Glomerular endothelial cell (primary cell): ENCODE data around the gene APOL3. TPM values are rescaled to one million over a fixed set of nuclear protein-coding genes. Genes with fewer than 3 reads are reported as not detected.
A peak's percentile ranks its signal among the peaks of the same experiment; 100 is the strongest.
"Not testable (repeated sequence)": the region's sequence is repeated elsewhere in the genome, so short reads cannot be mapped to it uniquely, and the experiment has no call there.

Source experiments
- DNase-seq: peaks from one replicate; pipeline ENCODE4 v3.0.0-alpha.2; 2011; ENCODE audit warnings: low read depth, low spot score; ENCODE audit errors: extremely low read depth
- total RNA-seq: library from RNA; depleted of rRNA; stranded (reverse); fragments of >200 nt; gene quantifications from 2 replicates; pipeline ENCODE4 v1.2.3, GENCODE V29; 2015

APOL3 gene
- total RNA-seq, 1 donor from 2014 or later: 80.5 TPM

DNA sequence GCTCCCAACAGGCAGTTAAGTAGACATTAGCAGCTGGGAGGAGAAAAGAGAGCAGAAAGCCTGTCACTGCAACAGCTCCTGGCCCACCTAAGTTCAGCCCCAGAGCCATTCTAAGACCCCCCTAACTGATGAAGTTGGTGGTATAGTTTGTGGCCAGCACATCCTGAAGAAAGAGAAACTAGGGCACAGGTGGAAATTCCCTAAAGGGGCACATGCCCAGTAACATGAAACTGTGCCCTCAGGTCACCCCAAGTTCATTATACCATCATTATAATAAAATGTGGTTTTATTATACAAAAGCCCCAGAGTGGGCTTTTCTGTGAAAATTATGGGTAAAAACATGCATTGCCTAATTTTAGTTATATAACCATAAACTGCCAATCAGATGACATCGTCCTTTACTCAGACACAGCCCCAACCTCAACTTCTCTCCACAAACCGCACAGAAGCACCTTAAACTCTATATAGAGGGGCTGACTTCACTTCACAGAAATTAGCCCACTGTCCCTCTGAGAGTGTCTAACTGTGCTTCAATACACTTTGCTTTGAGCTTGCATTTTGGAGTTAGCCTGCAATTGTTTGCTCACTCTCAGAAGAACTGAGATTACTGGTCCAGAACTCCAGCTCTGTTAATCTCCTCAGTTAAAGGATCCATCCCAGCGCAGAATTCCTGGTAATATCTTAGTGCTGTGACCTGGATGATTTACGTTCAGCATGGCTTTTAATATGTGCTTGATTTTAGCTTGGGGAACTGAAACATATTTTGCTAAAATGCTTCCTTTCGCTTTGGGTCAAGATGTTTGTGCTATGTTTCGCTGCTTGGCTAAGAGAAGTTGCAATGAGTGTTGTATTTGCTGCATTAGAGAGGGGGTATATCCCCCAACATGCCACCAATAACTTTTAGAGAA lies 1.8 kb upstream of the APOL3 start:
- no peak for DNase-seq

DNA sequence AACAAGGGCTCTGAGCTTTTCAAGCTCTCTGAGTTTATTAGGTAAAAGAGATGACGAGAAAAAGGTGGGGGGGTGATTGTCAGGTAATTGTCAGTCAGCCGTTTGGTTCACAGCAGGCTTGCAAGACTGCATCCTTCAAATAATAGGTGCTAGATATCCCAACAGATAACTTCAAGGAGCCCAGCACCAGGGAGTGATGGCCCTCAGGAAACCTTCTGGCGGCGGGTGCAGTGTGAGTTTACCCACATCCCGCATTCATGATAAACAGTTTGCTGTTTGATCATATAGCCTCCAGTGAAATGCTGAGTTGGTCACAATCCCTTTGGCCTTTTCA lies 1.2 kb upstream of the APOL3 start:
- not testable (repeated sequence) for DNase-seq

DNA sequence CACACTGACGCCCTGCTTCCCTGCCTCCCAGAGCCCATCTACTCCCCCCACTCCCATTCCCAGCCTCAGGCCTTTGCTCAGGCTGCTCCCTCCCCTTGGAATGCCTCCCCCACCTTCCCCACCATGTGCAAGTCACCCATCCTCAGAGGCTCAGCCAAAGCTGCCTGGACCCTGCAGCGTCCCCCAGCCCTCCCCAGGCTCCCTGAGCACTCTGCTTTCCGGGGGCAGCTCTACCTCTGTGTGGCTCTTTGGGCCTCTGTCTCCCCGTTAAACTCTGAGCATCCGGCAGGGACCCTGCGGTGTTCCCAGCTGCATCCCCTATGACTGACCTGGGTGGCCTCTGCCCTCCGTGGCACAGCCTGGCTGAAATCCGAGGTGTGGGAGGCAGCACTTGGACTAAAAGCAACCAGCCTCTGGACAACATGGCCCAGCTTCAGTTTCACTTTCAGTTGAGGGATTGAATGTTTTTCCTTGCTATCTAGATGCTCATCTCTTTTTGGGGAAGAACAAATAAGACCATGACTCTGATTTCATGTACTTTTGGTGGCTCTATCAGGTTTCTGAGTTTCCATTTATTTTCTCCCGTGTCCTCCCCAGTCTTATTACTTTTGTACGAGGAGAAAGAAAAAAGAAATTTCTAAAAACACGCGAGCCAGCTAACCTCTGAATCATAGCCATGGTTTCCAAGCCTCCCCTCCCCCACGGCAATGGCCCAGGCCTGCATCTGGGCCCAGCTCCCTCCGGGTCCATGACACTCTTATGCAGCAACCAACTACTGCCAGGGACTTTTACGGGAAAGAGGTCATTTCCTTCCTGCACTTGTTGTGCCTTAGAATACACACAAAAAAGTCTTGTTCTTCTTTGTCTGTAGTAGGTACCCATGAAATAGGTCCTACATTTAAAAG lies 3.8 kb downstream of the APOL3 start:
- DNase-seq: peak; percentile 93

DNA sequence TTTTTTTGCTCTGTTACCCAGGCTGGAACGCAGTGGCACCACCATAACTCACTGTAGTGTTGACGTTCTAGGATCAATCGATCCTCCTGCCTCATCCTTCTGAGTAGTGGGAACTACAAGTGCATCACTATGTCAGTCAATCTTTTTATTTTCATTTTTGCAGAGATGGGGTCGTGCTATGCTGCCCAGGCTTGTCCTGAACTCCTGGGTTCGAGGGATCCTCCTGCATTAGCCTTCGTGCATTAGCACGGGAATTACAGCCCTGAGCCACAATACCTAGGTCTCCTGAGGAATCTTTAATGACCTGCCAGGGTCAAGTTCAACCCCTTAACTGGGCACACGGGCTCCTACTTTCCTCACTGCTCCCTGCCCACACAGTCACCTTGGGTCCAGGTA lies 4.4 kb downstream of the APOL3 start:
- DNase-seq: no peak

DNA sequence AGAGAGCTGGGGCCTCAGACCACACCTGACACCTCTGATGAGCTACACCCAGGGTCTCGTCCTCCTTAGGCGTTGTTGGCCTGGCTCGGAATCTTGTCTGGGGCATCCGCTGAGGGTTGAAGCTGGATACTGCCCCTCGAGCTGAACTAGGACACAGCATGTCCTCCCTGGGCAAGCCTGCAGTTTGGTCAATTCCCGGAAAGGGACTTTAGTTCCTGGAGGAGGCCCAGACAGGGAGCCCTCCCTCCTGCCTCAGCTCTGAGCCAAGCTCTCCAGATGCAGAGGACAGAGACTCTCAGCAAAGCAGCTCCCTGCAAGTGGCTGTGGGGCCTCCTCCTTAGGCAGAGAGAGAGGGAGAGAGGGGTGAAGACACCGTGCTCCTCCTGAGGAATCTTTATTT lies 4.9 kb downstream of the APOL3 start:
- DNase-seq: no peak

DNA sequence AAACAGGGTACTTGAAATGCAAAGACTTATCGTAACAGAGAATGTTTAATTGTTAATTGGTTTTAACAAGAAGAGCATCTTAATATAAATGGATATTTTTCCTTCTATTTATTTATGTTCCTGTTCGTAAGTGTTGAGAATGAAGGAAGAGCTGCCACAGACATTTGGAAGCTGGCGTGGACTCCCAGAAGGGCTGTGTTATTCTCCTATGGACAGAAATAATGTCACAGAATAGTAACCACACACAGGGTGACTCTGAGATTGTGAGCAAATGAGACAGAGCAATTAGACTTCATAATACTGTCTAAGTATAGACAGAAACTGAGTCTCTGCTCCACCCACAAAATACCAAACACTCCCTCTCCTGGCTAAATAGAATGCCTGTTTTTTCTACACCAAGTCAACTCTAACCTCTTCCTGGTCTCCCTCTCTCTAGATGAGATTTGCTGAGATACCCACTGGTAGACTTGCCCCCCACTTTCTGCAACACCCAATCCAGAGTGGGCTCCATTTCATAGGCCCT lies 6.1 kb downstream of the APOL3 start:
- no peak for DNase-seq

DNA sequence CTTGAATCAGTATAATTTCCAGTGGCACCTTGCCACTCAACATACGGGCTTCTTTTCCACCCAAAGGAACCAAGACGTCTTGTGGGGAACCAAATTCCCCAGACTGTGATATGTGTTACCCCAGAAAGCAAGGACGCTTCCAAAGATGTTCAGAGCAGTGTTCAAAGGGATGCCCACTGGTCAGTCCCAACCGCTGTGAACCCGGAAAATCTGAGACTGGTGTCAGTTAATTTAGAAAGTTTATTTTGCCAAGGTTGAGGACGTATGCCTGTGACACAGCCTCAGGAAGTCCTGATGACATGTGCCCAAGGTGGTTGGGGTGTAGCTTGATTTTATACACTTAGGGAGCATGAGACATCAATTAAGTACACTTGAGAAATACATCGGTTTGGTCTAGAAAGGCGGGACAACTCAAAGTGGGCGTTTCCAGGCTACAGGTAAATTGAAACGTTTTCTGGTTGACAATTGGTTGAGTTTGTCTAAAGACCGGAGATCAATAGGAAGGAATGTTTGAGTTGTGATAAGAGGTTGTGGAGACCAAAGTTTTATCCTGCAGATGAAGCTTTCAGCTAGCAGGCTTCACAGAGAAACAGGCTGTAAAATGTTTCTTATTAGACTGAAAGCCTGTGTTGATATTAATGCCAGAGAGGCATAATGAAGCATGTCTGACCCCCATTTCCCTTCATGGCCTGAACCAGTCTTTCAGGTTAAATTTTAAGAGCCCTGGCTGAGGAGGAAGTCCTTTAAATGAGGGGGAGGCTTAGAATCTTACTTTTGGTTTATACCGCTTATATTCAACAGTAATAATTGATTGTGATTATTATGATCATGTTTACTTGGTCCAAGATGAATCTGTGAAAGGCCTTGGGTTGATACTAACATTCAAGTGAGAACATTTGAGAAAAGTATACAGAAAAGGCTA lies 6.8 kb downstream of the APOL3 start:
- DNase-seq: no peak

DNA sequence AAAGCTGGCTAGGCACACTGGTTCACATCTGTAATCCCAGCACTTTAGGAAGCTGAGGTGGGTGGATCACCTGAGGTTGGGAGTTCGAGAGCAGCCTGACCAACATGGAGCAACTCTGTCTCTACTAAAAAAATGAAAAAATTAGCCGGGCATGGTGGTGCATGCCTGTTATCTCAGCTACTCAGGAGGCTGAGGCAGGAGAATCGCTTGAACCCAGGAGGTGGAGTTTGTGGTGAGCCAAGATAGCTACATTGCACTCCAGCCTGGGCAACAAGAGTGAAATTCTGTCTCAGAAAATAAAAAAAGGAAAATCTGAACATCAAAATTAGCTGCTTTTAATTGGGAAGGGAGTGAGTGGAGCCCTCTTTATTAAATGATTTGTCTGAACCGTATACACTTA lies 7.7 kb downstream of the APOL3 start:
- DNase-seq: not testable (repeated sequence)

DNA sequence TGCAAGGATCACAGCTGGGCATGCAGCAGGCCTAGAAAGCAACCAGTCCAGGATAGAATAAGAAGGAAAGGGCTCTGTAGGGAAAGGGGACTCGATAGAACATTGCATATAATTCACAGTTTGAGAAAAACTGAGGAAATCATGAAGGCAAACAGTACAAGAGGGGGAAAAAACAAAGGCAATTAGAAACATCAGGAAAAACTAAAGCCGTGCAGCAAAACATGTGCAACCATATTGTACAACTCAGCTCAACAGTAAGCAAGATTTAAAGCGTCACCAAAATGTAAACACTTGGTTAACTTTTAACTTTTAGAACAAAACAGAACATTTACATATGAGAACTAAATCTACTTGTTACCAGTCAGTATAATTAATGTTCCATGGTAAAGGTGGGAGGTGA lies 8.5 kb downstream of the APOL3 start:
- no peak for DNase-seq

DNA sequence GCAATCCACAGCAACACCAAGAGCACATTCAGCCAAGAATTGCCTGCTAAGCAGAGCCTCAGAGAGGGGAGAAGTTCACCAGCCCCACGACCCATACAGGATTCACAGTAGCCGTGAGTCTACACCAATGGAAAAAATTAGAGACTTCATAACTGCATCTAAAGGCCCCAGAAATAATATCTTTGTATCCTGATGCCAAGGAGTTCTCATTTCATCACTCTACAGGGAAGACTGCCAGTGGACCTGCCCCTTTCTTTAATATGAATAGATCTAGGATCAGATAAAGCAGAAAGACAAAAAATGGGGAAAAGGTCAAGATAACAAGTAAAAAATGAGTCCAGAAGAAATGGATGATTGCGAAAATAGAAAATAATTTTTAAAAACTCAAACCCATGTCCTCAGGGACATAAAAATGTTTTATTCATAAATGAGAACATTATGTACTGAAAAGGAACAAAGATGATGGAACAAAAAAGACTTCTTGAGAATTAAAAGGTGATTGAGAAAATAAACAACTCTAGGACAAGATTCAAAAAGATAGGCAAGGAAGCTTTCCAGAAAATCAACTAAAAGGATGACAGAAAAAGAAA lies 9.5 kb downstream of the APOL3 start:
- no peak for DNase-seq

DNA sequence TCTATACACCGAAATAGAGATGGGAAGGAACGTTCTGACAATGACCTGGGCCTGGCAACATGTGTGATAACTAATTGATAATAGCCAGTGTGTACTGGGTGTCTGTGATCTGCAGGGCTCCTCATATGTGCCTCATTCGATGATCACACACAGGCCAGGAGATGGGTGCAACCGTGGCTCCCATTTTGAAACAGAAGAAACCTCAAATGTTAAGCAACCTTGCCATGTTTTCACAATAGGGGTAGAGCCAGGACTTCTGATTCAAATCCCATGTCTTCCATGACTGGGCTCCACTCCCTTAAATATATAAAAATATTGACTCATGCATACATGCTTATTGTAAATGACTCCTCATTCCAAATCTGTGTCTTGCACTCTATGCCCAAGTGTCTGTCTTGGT lies 11.1 kb downstream of the APOL3 start:
- no peak for DNase-seq

DNA sequence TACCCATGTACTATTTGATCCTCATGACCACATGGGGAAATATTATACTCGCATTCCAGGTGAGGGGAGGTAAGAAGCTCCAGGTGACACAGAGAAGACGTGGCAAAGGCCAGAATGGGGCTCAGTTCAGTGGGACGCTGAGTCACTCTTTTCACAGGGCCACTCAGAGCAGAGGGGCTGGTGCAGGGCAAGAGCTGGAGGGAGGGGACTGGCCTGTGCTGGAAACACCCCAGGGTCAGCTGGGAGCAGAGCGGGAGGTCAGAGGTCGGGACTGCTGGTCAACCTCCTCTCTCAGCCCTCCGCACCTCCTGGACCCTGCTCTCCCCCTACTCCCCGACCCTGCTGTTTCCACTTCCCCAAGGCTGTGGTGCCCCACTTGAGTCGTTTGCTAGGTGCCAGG lies 12.1 kb downstream of the APOL3 start:
- no peak for DNase-seq

DNA sequence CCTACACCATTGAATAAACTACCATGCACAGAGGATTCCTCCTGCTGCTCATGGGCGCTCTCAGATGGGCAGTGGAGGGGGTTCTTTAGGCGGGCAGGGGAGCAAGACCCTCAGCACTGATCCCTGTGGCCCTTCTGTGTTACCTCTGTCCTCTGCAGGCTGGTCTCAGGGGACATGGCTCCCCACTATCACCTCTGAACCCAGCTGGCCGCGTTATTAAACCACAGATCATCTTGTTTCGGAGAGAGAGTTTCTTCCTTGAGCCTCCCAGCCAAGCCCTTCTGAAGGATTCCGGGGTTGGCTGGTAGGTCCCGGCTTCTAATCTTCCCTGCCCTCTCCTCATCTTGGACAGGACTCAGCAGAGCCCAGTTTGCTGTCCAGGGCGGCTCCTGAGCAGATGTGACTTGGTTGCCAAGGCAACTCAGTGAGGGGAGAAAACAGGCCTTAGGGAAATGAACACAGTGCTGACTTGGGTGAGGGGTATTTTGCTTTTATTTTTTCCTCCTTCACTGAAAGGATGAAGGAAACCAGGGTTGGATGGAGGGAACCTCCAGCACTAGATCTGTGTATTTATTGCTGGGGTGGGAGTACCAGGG lies 13.3 kb downstream of the APOL3 start:
- no peak for DNase-seq

DNA sequence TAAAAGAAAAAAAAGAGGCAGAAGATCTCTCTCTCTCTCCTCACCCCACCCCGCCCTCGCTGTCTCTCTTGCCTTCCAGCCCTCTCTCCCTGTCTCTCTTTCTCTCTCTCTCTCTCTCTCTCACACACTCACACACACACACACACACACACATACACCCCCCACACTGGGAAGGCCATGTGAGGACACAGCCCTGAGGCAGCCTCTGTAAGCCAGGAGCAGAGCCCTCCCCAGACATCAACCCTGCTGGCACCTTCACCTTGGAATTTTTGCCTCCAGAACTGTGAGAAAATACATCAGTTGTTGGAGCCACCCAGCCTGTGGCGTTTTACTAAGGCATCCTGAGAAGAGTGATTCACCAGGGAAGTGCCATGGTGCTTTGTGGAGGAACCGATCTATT lies 14.7 kb downstream of the APOL3 start:
- DNase-seq: no peak

DNA sequence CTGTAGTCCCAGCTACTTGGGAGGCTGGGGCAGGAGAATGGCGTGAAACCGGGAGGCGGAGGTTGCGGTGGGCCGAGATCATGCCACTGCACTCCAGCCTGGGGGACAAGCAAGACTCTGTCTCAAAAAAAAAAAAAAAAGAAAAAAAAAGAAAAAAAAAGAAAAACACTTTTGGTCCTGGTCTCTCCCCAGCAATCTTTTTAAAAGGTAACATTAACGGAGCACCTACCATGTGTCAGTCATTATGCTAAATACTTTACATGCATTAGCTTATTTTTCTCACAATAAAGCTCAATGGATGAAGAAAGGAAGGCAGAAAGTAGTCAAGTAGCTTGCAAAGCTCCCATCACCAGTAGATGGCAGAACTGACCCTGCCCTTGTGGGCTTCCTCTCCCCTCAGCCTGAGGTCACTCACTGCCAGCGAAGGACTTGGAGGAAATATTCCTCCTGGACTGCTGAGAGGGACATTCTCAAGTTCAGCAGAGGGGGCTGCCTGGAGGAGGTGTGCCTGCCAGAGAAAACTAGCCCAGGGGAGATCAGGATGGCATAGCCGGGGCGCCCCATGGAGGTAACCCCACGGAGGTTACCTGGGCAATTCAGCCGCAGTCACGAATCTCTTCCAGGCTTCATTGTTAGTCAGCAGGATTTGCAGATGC lies 15.5 kb downstream of the APOL3 start:
- no peak for DNase-seq

DNA sequence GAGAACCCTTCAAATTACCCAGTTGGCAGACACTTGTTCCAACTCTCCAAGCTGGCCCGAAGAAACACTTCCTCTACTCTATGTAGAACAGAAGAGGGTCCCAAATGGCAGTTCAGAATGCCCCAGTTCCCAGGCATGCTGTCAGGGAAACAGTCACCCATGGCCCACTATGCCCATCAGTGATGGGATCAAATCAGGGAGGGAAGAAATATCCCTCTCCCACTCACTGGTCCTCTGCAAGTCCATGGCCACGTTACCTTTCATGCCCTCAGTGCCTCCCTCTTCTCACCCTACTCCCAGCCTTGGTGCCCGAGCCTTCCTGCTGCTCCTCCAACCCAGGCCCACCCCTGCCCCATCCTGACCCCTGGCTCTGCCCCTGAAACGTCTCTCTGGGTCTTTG lies 16.6 kb downstream of the APOL3 start:
- no peak for DNase-seq

DNA sequence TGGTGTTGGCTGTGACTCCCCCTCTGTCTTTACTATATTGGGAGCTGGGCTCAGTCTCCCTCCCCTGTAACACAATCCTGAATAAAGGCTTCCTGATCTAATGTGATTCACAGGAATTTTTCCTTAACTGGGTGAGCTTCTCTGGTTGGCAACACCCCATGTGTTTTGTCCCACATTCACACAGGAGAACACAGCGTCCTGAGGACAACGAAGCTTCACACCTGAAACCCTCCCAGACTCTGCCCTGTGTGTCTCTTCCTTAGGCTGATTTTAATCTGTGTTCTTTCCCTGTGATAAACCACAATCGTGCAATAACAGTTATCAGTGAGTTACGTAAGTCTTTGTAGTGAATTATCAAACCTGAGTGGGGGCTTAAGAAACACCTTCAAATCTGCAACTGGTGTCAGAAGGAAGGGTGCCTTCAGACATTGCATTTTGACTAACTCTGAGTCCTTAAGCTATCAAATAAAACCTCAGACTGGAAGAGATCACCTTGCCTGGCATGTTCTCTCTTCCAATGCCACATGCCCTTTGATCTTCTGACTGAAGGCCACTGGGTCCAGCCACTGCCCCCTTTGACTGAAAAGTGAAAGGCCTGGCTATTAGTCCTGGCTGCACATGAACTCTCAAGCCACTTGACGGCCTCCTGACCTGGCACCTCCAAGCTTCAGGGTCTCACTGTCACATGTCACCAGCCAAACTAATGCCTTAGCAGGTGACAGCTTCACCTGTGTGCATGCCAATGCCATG lies 17.3 kb downstream of the APOL3 start:
- DNase-seq: no peak

DNA sequence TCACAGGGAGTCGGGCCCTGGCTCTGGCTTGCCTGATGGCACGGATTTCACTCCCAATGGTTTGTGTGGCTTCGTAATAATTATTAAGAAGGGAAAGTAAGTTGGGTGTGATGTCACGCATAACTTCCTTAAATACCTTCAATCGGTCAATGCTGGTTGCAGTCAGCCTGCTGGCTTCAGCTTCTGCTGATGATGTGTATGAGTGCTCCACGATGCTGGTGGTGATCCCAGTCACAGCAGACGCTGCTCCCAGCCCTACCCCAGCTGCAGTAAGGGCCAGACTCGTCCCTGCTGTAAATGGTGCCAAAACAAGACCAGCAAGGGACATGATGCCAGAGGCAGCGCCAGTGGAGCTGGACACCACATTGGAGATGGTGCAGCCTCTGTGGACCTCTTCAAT lies 19.1 kb downstream of the APOL3 start:
- DNase-seq: no peak

DNA sequence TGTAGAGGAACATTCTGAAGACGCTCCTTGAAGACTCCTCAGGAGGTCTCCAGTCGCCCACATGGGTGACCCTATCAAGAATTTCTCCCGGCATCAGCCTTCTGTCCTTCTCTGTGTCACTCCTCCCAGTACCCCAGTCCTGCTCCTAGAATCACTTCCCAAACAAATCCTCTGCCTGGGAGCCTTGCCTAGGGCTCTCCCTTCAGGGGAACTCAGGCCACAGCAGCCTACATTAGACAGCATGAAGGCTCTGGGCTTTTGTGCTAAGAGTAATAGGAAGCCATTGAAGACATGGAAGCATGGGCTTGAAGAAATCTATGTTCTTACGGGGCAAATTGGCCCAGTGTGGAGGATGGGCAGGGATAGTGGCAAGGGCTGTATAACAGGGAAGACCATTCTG lies 21.8 kb downstream of the APOL3 start:
- DNase-seq: not testable (repeated sequence)
